ENCODE data around the gene SPNS2.

The SPNS2 gene

GRCh38 chr17:4527134-4527533 is 28.5 kb downstream of the SPNS2 start:
- no peak for DNase-seq
- Histone ChIP-seq H3K36me3 (no peaks in the 10 kb centered on the region), H3K27ac (no peak overlapping the region), H3K9me3 (ENCODE audit: severe bottlenecking) (no peaks in the 10 kb centered on the region), H3K27me3 (ENCODE audit: insufficient read depth, low read depth, severe bottlenecking) (no peaks in the 10 kb centered on the region), H3K4me3 (ENCODE audit: low read depth, low read length) (no peak overlapping the region)
- TF ChIP-seq CTCF (IDR thresholded peaks at IDR 0.05; ENCODE audit: low read depth, low read length) = no peak

GRCh38 chr17:4527566-4528125 is 29.0 kb downstream of the SPNS2 start:
- Histone ChIP-seq H3K36me3 (no peaks in the 10 kb centered on the region), H3K4me3 (ENCODE audit: low read depth, low read length) (no peak overlapping the region), H3K9me3 (ENCODE audit: severe bottlenecking) (no peaks in the 10 kb centered on the region), H3K27me3 (ENCODE audit: insufficient read depth, low read depth, severe bottlenecking) (no peaks in the 10 kb centered on the region), H3K27ac (no peak overlapping the region)
- no peak for TF ChIP-seq CTCF (IDR thresholded peaks at IDR 0.05; ENCODE audit: low read depth, low read length)
- no peak for DNase-seq

- Histone ChIP-seq H3K27ac (peak overlapping the region; percentile 52), H3K36me3 (no peaks in the 10 kb centered on the region), H3K9me3 (ENCODE audit: severe bottlenecking) (no peaks in the 10 kb centered on the region), H3K4me3 (ENCODE audit: low read depth, low read length) (no peak overlapping the region), H3K27me3 (ENCODE audit: insufficient read depth, low read depth, severe bottlenecking) (no peaks in the 10 kb centered on the region)
- TF ChIP-seq CTCF (IDR thresholded peaks at IDR 0.05; ENCODE audit: low read depth, low read length) = no peak
- DNase-seq = peak; percentile 77
These were observed 31.0 kb downstream of the SPNS2 start for GRCh38 chr17:4529533-4530152.

GRCh38 chr17:4530799-4531730 is 32.4 kb downstream of the SPNS2 start:
- Histone ChIP-seq H3K27me3 (ENCODE audit: insufficient read depth, low read depth, severe bottlenecking) (no peaks in the 10 kb centered on the region), H3K9me3 (ENCODE audit: severe bottlenecking) (no peaks in the 10 kb centered on the region), H3K36me3 (no peaks in the 10 kb centered on the region), H3K4me3 (ENCODE audit: low read depth, low read length) (no peak overlapping the region), H3K27ac (no peak overlapping the region)
- no peak for TF ChIP-seq CTCF (IDR thresholded peaks at IDR 0.05; ENCODE audit: low read depth, low read length)
- DNase-seq = no peak

- TF ChIP-seq CTCF (IDR thresholded peaks at IDR 0.05; ENCODE audit: low read depth, low read length) = no peak
- DNase-seq = no peak
- Histone ChIP-seq H3K9me3 (ENCODE audit: severe bottlenecking) (no peaks in the 10 kb centered on the region), H3K27ac (no peak overlapping the region), H3K4me3 (ENCODE audit: low read depth, low read length) (no peak overlapping the region), H3K27me3 (ENCODE audit: insufficient read depth, low read depth, severe bottlenecking) (no peaks in the 10 kb centered on the region), H3K36me3 (peaks cover 3% of the 10 kb centered on the region; the same call in 1 of the 2 replicates)
These were observed 33.5 kb downstream of the SPNS2 start for GRCh38 chr17:4531988-4532736.
